IMR-90 (cell line): Measurements from ENCODE around the gene TTC7B. TPM values are rescaled to one million over a fixed set of nuclear protein-coding genes. Genes with fewer than 3 reads are reported as not detected.

ENCODE experiments used
- ATAC-seq: fragments of 200-7000 bp; cut with Tn5 transposase; 2 replicates; pipeline ENCODE4 v1.9.1; 2020; ENCODE audit warnings: low read depth, mild to moderate bottlenecking, moderate library complexity
- BruUV-seq: library from RNA; stranded (reverse); fragments of 400-500 nt; replicated peaks from 2 replicates; lab custom pipeline; 2021; lab: Mats Ljungman, UMichigan
- CTCF ChIA-PET: fragments of 300-600 bp; formaldehyde crosslinking; extraction: SDS; loops from one replicate; lab custom pipeline; 2021; ENCODE audit warnings: antibody characterized with exemption; lab: Yijun Ruan, JAX
- POLR2A ChIA-PET: fragments of 300-600 bp; sonication (Branson Sonifier 250); formaldehyde crosslinking; loops from one replicate; lab custom pipeline; 2022; ENCODE audit warnings: antibody characterized with exemption; ENCODE audit not compliant: unreplicated experiment; lab: Charles Lee
- DNase-seq: peaks from one replicate; pipeline ENCODE4 v3.0.0; 2013
- H2AFZ ChIP-seq: replicated peaks from 2 replicates; pipeline ENCODE3; 2013; ENCODE audit warnings: low read length, mild to moderate bottlenecking; ENCODE audit not compliant: poor library complexity
- H2AK5ac ChIP-seq: 2 replicates; pipeline ENCODE4 v1.6.1; 2013; ENCODE audit warnings: low read depth, low read length, inconsistent platforms
- H2AK9ac ChIP-seq: replicated peaks from 2 replicates; pipeline ENCODE3; 2013; ENCODE audit warnings: mild to moderate bottlenecking, low read depth, low read length, moderate library complexity; ENCODE audit not compliant: poor library complexity
- H2BK120ac ChIP-seq: 2 replicates; pipeline ENCODE4 v1.6.1; 2013; ENCODE audit warnings: low read depth, low read length, inconsistent platforms
- H2BK15ac ChIP-seq: 3 replicates; pipeline ENCODE4 v1.6.1; 2013; ENCODE audit warnings: low read depth, low read length, inconsistent platforms
- H2BK20ac ChIP-seq: 2 replicates; pipeline ENCODE4 v1.6.1; 2013; ENCODE audit warnings: low read depth, mild to moderate bottlenecking, inconsistent platforms, low read length, moderate library complexity
- H2BK5ac ChIP-seq: 2 replicates; pipeline ENCODE4 v1.6.1; 2013; ENCODE audit warnings: mild to moderate bottlenecking, low read depth, low read length, inconsistent platforms; ENCODE audit not compliant: poor library complexity, severe bottlenecking
- H3K14ac ChIP-seq: replicated peaks from 2 replicates; pipeline ENCODE4 v1.6.1; 2013; ENCODE audit warnings: low read depth, low read length, inconsistent platforms
- H3K18ac ChIP-seq: 2 replicates; pipeline ENCODE4 v1.6.1; 2013; ENCODE audit warnings: low read depth, low read length, control low read depth
- H3K23ac ChIP-seq: 2 replicates; pipeline ENCODE4 v1.6.1; 2013; ENCODE audit warnings: low read depth, low read length, inconsistent platforms
- H3K27ac ChIP-seq: 2 replicates; pipeline ENCODE4 v1.5.1; 2013; ENCODE audit warnings: mild to moderate bottlenecking, control low read depth, low read length; ENCODE audit not compliant: insufficient read depth
- H3K27me3 ChIP-seq: 2 replicates; pipeline ENCODE4 v1.6.1; 2013; ENCODE audit warnings: low read length; ENCODE audit not compliant: control insufficient read depth, insufficient read depth
- H3K36me3 ChIP-seq: 2 replicates; pipeline ENCODE4 v1.6.1; 2013; ENCODE audit warnings: low read length, mixed read lengths; ENCODE audit not compliant: control insufficient read depth, insufficient read depth
- H3K4ac ChIP-seq: 2 replicates; pipeline ENCODE4 v1.6.1; 2013; ENCODE audit warnings: low read depth, low read length, inconsistent platforms
- H3K4me1 ChIP-seq: 2 replicates; pipeline ENCODE4 v1.6.1; 2013; ENCODE audit warnings: low read length, mixed read lengths; ENCODE audit not compliant: control insufficient read depth, insufficient read depth
- H3K4me2 ChIP-seq: 2 replicates; pipeline ENCODE4 v1.6.1; 2013; ENCODE audit warnings: low read depth, mild to moderate bottlenecking, control low read depth, low read length, moderate library complexity
- H3K4me3 ChIP-seq: 2 replicates; pipeline ENCODE4 v1.5.1; 2013; ENCODE audit warnings: low read depth, mild to moderate bottlenecking, control low read depth, low read length, moderate library complexity; ENCODE audit not compliant: insufficient read depth
- H3K56ac ChIP-seq: 2 replicates; pipeline ENCODE4 v1.6.1; 2013; ENCODE audit warnings: low read length, inconsistent platforms; ENCODE audit not compliant: insufficient read depth; ENCODE audit errors: extremely low read depth
- H3K79me1 ChIP-seq, 2 experiments: 2 replicates each; pipeline ENCODE4 v1.6.1; 2013; ENCODE audit warnings: low read length in 2 of 2, inconsistent platforms in 1 of 2, low read depth in 1 of 2
- H3K9ac ChIP-seq: 2 replicates; pipeline ENCODE4 v1.6.1; 2013; ENCODE audit warnings: low read depth, low read length, control low read depth
- H3K9me1 ChIP-seq: 2 replicates; pipeline ENCODE4 v1.6.1; 2013; ENCODE audit warnings: low read length, inconsistent platforms; ENCODE audit not compliant: insufficient read depth
- H3K9me3 ChIP-seq: 2 replicates; pipeline ENCODE4 v1.6.1; 2013; ENCODE audit warnings: low read length; ENCODE audit not compliant: control insufficient read depth, insufficient read depth
- H4K20me1 ChIP-seq: 2 replicates; pipeline ENCODE4 v1.6.1; 2013; ENCODE audit warnings: low read length, inconsistent platforms; ENCODE audit not compliant: insufficient read depth
- H4K5ac ChIP-seq: 2 replicates; pipeline ENCODE4 v1.6.1; 2013; ENCODE audit warnings: mild to moderate bottlenecking, low read depth, low read length, control low read depth
- H4K8ac ChIP-seq, 2 experiments: 2 replicates each; pipeline ENCODE4 v1.6.1; 2013; ENCODE audit warnings: low read depth in 2 of 2, low read length in 2 of 2, control low read depth in 1 of 2, inconsistent platforms in 1 of 2
- H4K91ac ChIP-seq: 2 replicates; pipeline ENCODE4 v1.6.1; 2013; ENCODE audit warnings: low read depth, low read length, inconsistent platforms; ENCODE audit not compliant: insufficient read depth
- BHLHE40 ChIP-seq: fragments of 150-350 bp; IDR thresholded peaks from 2 replicates; pipeline ENCODE4 v1.6.1; 2016; ENCODE audit warnings: mild to moderate bottlenecking, low read depth, low read length
- CEBPB ChIP-seq: IDR thresholded peaks from 2 replicates; pipeline ENCODE4 v1.6.1; 2012; ENCODE audit warnings: low read depth, low read length, improper control_type of control experiment
- CHD1 ChIP-seq: IDR thresholded peaks from 2 replicates; pipeline ENCODE4 v1.6.1; 2012; ENCODE audit warnings: low read depth, low read length, improper control_type of control experiment
- FOS ChIP-seq: fragments of 150-350 bp; IDR thresholded peaks from 2 replicates; pipeline ENCODE4 v1.6.1; 2016; ENCODE audit warnings: low read depth, low read length
- MAFK ChIP-seq: IDR thresholded peaks from 2 replicates; pipeline ENCODE4 v1.6.1; 2012; ENCODE audit warnings: low read depth, low read length, improper control_type of control experiment
- MAZ ChIP-seq: IDR thresholded peaks from 2 replicates; pipeline ENCODE4 v1.6.1; 2012; ENCODE audit warnings: low read depth, mild to moderate bottlenecking, low read length, improper control_type of control experiment, moderate library complexity, borderline replicate concordance
- MXI1 ChIP-seq: IDR thresholded peaks from 2 replicates; pipeline ENCODE4 v1.6.1; 2012; ENCODE audit warnings: low read depth, mild to moderate bottlenecking, low read length, moderate library complexity, borderline replicate concordance
- NFE2L2 ChIP-seq: fragments of 150-350 bp; IDR thresholded peaks from 2 replicates; pipeline ENCODE4 v1.6.1; 2016; ENCODE audit warnings: low read depth, mild to moderate bottlenecking, low read length
- POLR2A ChIP-seq: IDR thresholded peaks from 2 replicates; pipeline ENCODE4 v1.6.1; 2012; ENCODE audit warnings: mild to moderate bottlenecking, low read depth, low read length
- RAD21 ChIP-seq: IDR thresholded peaks from 2 replicates; pipeline ENCODE4 v1.6.1; 2012; ENCODE audit warnings: low read length, improper control_type of control experiment
- RCOR1 ChIP-seq: IDR thresholded peaks from 2 replicates; pipeline ENCODE4 v1.6.1; 2012; ENCODE audit warnings: mild to moderate bottlenecking, low read length, improper control_type of control experiment; ENCODE audit not compliant: insufficient replicate concordance
- RFX5 ChIP-seq: IDR thresholded peaks from 2 replicates; pipeline ENCODE4 v1.8.0; 2012; ENCODE audit warnings: low read depth, mild to moderate bottlenecking, low read length, moderate library complexity
- WGBS, 2 experiments: methylation state at CpG; one replicate each; pipeline versions ENCODE4 v1.1.5 to v1.1.7; 2013; ENCODE audit warnings: missing lambda C conversion rate in 2 of 2; ENCODE audit not compliant: insufficient read length in 1 of 2; ENCODE audit errors: extremely low coverage in 2 of 2; 5-methylcytosine and 5-hydroxymethylcytosine counted together
- dilution Hi-C: fragments of 300-500 bp; cut with HindIII; formaldehyde crosslinking; loops from one replicate; pipeline ENCODE4 v1.14.3; 2018; ENCODE audit warnings: low sequenced_read_pairs; ENCODE audit not compliant: unreplicated experiment
- in situ Hi-C: fragments of 300-500 bp; cut with MboI; formaldehyde crosslinking; loops from 3 replicates; pipeline ENCODE4 v1.14.3; 2019; ENCODE audit warnings: low sequenced_read_pairs, inconsistent platforms, mixed read lengths
- intact Hi-C: fragments of 100-400 bp; cut with micrococcal nuclease; formaldehyde crosslinking; loops from 2 replicates; pipeline ENCODE4 v1.10.0; 2022
- polyA plus RNA-seq, 3 experiments: library from polyadenylated mRNA; depleted of rRNA; stranded (reverse); fragments of >200 nt; gene quantifications; 2 replicates each; pipeline ENCODE4 v1.2.3, GENCODE V29; 2012; ENCODE audit warnings: low replicate concordance in 1 of 3
- total RNA-seq: library from RNA; depleted of rRNA; stranded (reverse); fragments of >200 nt; gene quantifications from 2 replicates; pipeline ENCODE4 v1.2.3, GENCODE V29; 2012
- TF ChIP-seq, protein P1 (sequence below): fragments of 150-350 bp; IDR thresholded peaks from 2 replicates; pipeline ENCODE4 v1.6.1; 2017; ENCODE audit warnings: mild to moderate bottlenecking, antibody characterized with exemption, low read length, low read depth
- TF ChIP-seq, protein P2 (sequence below): fragments of 150-350 bp; IDR thresholded peaks from 2 replicates; pipeline ENCODE4 v1.6.1; 2016; ENCODE audit warnings: low read depth, mild to moderate bottlenecking, low read length, moderate library complexity, borderline replicate concordance
- TF ChIP-seq, protein P3 (sequence below): conservative IDR thresholded peaks from 2 replicates; pipeline ENCODE4 v1.5.1; 2012; ENCODE audit warnings: mild to moderate bottlenecking, low read depth, low read length, improper control_type of control experiment

Gene TTC7B
- total and polyA plus RNA-seq, 2 of the 4 experiments (the other 2 are of a cell fraction) = 18.1 to 35.3 TPM

DNA sequence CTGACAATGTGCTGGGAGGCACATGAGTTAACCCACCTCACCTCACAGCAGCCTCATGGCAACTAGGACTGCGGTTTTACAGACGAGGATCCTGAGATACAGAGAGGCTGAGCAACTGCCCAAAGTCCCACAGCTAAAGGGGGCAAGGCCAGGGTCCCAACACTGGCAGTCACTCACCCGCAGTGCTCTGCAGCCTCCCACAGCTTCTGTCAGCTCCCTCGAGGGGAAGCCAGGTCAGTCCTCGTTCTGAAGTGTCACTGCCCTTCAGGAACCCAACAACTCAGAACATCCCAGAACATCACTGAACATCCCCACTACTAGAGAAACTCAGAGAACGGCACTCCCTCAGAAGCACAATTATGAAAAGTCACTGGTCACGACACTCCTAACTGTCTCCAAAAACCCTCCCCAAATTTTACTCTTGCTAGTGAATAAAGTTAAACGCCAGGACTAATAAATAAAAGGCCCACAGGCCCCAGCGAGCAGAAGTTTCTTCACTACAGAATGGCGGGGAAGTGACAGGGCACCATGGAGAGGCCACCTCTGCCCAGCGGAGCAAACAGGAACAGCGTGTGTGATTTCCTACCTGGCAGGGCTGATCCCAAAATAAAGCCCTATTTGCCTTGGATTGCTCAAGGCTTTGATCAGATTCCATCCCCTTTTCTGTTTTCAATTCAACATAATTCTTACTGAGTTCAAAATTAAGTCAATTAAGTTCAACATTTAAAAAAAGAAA is 75.1 kb downstream of the TTC7B start:
- CTCF ChIA-PET = interaction anchor here (0.8 kb wide), 1 partner anchor 16 kb away, joined by 3 read pairs; no protein-coding TSS in a partner anchor
- dilution Hi-C loops = no loop called here
- H3K4ac ChIP-seq = no peak overlapping the region
- TF ChIP-seq CEBPB = no peak
- no peak for TF ChIP-seq RAD21
- TF ChIP-seq FOS = no peak
- no peak for TF ChIP-seq CHD1
- TF ChIP-seq, protein P1, sequence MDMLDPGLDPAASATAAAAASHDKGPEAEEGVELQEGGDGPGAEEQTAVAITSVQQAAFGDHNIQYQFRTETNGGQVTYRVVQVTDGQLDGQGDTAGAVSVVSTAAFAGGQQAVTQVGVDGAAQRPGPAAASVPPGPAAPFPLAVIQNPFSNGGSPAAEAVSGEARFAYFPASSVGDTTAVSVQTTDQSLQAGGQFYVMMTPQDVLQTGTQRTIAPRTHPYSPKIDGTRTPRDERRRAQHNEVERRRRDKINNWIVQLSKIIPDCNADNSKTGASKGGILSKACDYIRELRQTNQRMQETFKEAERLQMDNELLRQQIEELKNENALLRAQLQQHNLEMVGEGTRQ = no peak
- no peak for TF ChIP-seq NFE2L2
- TF ChIP-seq POLR2A = no peak
- TF ChIP-seq RFX5 = no peak
- no peak for TF ChIP-seq MXI1
- TF ChIP-seq RCOR1 = no peak
- TF ChIP-seq, protein P2, sequence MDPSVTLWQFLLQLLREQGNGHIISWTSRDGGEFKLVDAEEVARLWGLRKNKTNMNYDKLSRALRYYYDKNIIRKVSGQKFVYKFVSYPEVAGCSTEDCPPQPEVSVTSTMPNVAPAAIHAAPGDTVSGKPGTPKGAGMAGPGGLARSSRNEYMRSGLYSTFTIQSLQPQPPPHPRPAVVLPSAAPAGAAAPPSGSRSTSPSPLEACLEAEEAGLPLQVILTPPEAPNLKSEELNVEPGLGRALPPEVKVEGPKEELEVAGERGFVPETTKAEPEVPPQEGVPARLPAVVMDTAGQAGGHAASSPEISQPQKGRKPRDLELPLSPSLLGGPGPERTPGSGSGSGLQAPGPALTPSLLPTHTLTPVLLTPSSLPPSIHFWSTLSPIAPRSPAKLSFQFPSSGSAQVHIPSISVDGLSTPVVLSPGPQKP = no peak
- no peak for TF ChIP-seq BHLHE40
- no peak for TF ChIP-seq MAFK
- TF ChIP-seq MAZ = no peak
- TF ChIP-seq, protein P3, sequence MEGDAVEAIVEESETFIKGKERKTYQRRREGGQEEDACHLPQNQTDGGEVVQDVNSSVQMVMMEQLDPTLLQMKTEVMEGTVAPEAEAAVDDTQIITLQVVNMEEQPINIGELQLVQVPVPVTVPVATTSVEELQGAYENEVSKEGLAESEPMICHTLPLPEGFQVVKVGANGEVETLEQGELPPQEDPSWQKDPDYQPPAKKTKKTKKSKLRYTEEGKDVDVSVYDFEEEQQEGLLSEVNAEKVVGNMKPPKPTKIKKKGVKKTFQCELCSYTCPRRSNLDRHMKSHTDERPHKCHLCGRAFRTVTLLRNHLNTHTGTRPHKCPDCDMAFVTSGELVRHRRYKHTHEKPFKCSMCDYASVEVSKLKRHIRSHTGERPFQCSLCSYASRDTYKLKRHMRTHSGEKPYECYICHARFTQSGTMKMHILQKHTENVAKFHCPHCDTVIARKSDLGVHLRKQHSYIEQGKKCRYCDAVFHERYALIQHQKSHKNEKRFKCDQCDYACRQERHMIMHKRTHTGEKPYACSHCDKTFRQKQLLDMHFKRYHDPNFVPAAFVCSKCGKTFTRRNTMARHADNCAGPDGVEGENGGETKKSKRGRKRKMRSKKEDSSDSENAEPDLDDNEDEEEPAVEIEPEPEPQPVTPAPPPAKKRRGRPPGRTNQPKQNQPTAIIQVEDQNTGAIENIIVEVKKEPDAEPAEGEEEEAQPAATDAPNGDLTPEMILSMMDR = no peak

More for the DNA sequence above, 75.1 kb downstream of the TTC7B start:
- H3K9ac ChIP-seq = no peak overlapping the region
- 93% methylated on average over 9 of the region's 12 CpGs; no CpG with 5 or more reads in 1 of the 2 experiments for WGBS, 2 experiments
- no peak for DNase-seq
- H3K18ac ChIP-seq = no peak overlapping the region
- H3K56ac ChIP-seq = no peak overlapping the region
- H3K4me2 ChIP-seq = no peak overlapping the region
- H2AK9ac ChIP-seq = no peak overlapping the region
- POLR2A ChIA-PET = no interaction called here
- H4K5ac ChIP-seq = no peak overlapping the region
- H2AFZ ChIP-seq = no peak overlapping the region
- peaks cover 2% of the 10 kb centered on the region; the same call in 1 of the 2 replicates for H3K4me1 ChIP-seq
- H3K27ac ChIP-seq = no peak overlapping the region
- intact Hi-C loops (no loop called here), in situ Hi-C loops (no loop called here)
- no peak overlapping the region for H3K4me3 ChIP-seq
- no peaks in the 10 kb centered on the region; the same call in 1 of the 2 replicates for H3K9me1 ChIP-seq
- H3K36me3 ChIP-seq = no peaks in the 10 kb centered on the region; the same call in 1 of the 2 replicates
- no peaks in the 10 kb centered on the region for H3K27me3 ChIP-seq
- no peak overlapping the region for H3K23ac ChIP-seq
- no peak overlapping the region for H4K91ac ChIP-seq
- H2BK5ac ChIP-seq = no peak overlapping the region
- H2AK5ac ChIP-seq = no peak overlapping the region
- ATAC-seq = no peak
- H2BK15ac ChIP-seq = no peak overlapping the region
- no TSS peak for BruUV-seq
- H2BK120ac ChIP-seq = no peak overlapping the region
- no peak overlapping the region for H2BK20ac ChIP-seq
- H3K79me1 ChIP-seq = peaks cover 0 to 3% of the 10 kb centered on the region in 2 experiments; a peak in 2 of 4 replicates
- H4K20me1 ChIP-seq = no peaks in the 10 kb centered on the region
- H3K14ac ChIP-seq = no peak overlapping the region
- H3K9me3 ChIP-seq = no peaks in the 10 kb centered on the region
- no peak overlapping the region for H4K8ac ChIP-seq
